HepG2 (cell line): ENCODE data around the gene TUBB4B. TPM values are rescaled to one million over a fixed set of nuclear protein-coding genes. Genes with fewer than 3 reads are reported as not detected.

ENCODE experiments used
- ATF4 ChIP-seq, 2 experiments: fragments of 450-650 bp in 1 of 2; sonication (generic) in 1 of 2; formaldehyde crosslinking; IDR thresholded peaks; 2 replicates each; pipeline versions ENCODE4 v1.5.0 to v1.8.0; 2020 to 2022; ENCODE audit warnings: mild to moderate bottlenecking in 1 of 2, missing genetic modification reagents in 1 of 2
- BCL6 ChIP-seq: IDR thresholded peaks from 2 replicates; pipeline ENCODE4 v1.6.1; 2016; ENCODE audit warnings: missing genetic modification reagents, missing compliant biosample characterization
- BRD4 ChIP-seq: sonication (generic); formaldehyde crosslinking; IDR thresholded peaks from 2 replicates; pipeline ENCODE4 v1.4.0; 2020; ENCODE audit warnings: missing genetic modification reagents
- FIP1L1 ChIP-seq: fragments of 200-400 bp; formaldehyde crosslinking; IDR thresholded peaks from 2 replicates; pipeline ENCODE4 v1.6.1; 2018; ENCODE audit warnings: low read depth, mild to moderate bottlenecking, low read length, moderate library complexity, borderline replicate concordance; ENCODE audit not compliant: insufficient read depth
- IKZF4 ChIP-seq: sonication (generic); formaldehyde crosslinking; IDR thresholded peaks from 2 replicates; pipeline ENCODE4 v1.5.1; 2020; ENCODE audit warnings: borderline replicate concordance, mild to moderate bottlenecking, low read depth, missing genetic modification reagents; ENCODE audit errors: not compliant biosample characterization
- JUNB ChIP-seq: sonication (generic); formaldehyde crosslinking; IDR thresholded peaks from 2 replicates; pipeline ENCODE4 v1.8.0; 2022; ENCODE audit warnings: missing genetic modification reagents, mild to moderate bottlenecking, borderline replicate concordance
- KAT7 ChIP-seq: IDR thresholded peaks from 2 replicates; pipeline ENCODE4 v1.6.1; 2018; ENCODE audit warnings: borderline replicate concordance, missing compliant biosample characterization
- NFIB ChIP-seq: sonication (generic); formaldehyde crosslinking; IDR thresholded peaks from 2 replicates; pipeline ENCODE4 v1.9.0; 2021; ENCODE audit warnings: missing genetic modification reagents, mild to moderate bottlenecking, borderline replicate concordance
- NR2F1 ChIP-seq, 2 experiments: fragments of 450-650 bp in 1 of 2; formaldehyde crosslinking in 1 of 2; IDR thresholded peaks; 2 replicates each; pipeline versions ENCODE4 v1.5.0 to v1.6.1; 2016 to 2020; ENCODE audit warnings: mild to moderate bottlenecking in 1 of 2, missing compliant biosample characterization in 1 of 2, missing genetic modification reagents in 1 of 2, moderate library complexity in 1 of 2
- RNF2 ChIP-seq: fragments of 450-650 bp; conservative IDR thresholded peaks from 2 replicates; pipeline ENCODE4 v1.6.1; 2016; ENCODE audit warnings: low read depth
- SNAPC5 ChIP-seq: sonication (generic); formaldehyde crosslinking; IDR thresholded peaks from 2 replicates; pipeline ENCODE4 v1.8.1; 2023; ENCODE audit warnings: mild to moderate bottlenecking, missing genetic modification reagents, borderline replicate concordance
- SPEN ChIP-seq: sonication (generic); formaldehyde crosslinking; IDR thresholded peaks from 2 replicates; pipeline ENCODE4 v1.5.1; 2020; ENCODE audit warnings: low read depth, mild to moderate bottlenecking, missing genetic modification reagents
- TBX3 ChIP-seq: fragments of 450-650 bp; IDR thresholded peaks from 2 replicates; pipeline ENCODE4 v1.6.1; 2017; ENCODE audit warnings: antibody characterized with exemption, mild to moderate bottlenecking, inconsistent platforms, borderline replicate concordance
- THRA ChIP-seq: sonication (generic); formaldehyde crosslinking; IDR thresholded peaks from 2 replicates; pipeline ENCODE4 v1.4.0; 2020; ENCODE audit warnings: missing genetic modification reagents, borderline replicate concordance
- ZNF10 ChIP-seq: sonication (generic); formaldehyde crosslinking; IDR thresholded peaks from 2 replicates; pipeline ENCODE4 v1.4.0; 2020; ENCODE audit warnings: mild to moderate bottlenecking, low read depth, missing genetic modification reagents, borderline replicate concordance
- ZNF33B ChIP-seq: sonication (generic); formaldehyde crosslinking; IDR thresholded peaks from 2 replicates; pipeline ENCODE4 v1.5.1; 2020; ENCODE audit warnings: mild to moderate bottlenecking, missing genetic modification reagents
- ZNF512 ChIP-seq: sonication (generic); formaldehyde crosslinking; IDR thresholded peaks from 2 replicates; pipeline ENCODE4 v1.4.0; 2020; ENCODE audit warnings: mild to moderate bottlenecking, missing genetic modification reagents
- ZNF710 ChIP-seq: sonication (generic); formaldehyde crosslinking; IDR thresholded peaks from 2 replicates; pipeline ENCODE4 v1.5.0; 2020; ENCODE audit warnings: mild to moderate bottlenecking, missing genetic modification reagents, borderline replicate concordance
- ZNF773 ChIP-seq: sonication (generic); formaldehyde crosslinking; IDR thresholded peaks from 2 replicates; pipeline ENCODE4 v1.4.0; 2020; ENCODE audit warnings: missing genetic modification reagents, borderline replicate concordance
- ZNF816 ChIP-seq: sonication (generic); formaldehyde crosslinking; IDR thresholded peaks from 2 replicates; pipeline ENCODE4 v1.8.0; 2022; ENCODE audit warnings: missing genetic modification reagents, mild to moderate bottlenecking, borderline replicate concordance
- ZNF878 ChIP-seq: sonication (generic); formaldehyde crosslinking; IDR thresholded peaks from 2 replicates; pipeline ENCODE4 v1.8.1; 2023; ENCODE audit warnings: mild to moderate bottlenecking, missing genetic modification reagents, moderate library complexity
- polyA plus RNA-seq, 8 experiments: library from polyadenylated mRNA; depleted of rRNA in 3 of 8; stranded (reverse) in 7 of 8; unstranded in 1 of 8; fragments of >200 nt; fragmentation: Illumina TruSeq in 4 of 8; extraction: Trizol in 4 of 8; gene quantifications; 2 replicates each; pipeline versions ENCODE4 v1.2.1 to v1.2.3, GENCODE V29; 2011 to 2016; ENCODE audit warnings: low read depth in 4 of 8, missing spikeins in 1 of 8, mixed read lengths in 1 of 8; ENCODE audit not compliant: insufficient read depth in 1 of 8
- total RNA-seq, 5 experiments: library from RNA; depleted of rRNA; stranded (reverse); fragments of >200 nt; fragmentation: Illumina TruSeq; extraction: Trizol; gene quantifications; 2 replicates each; pipeline ENCODE4 v1.2.3, GENCODE V29; 2016; ENCODE audit warnings: low read depth in 1 of 5
- TF ChIP-seq, protein P1 (sequence below): sonication (generic); formaldehyde crosslinking; IDR thresholded peaks from 2 replicates; pipeline ENCODE4 v1.4.0; 2020; ENCODE audit warnings: missing genetic modification reagents

Gene TUBB4B
- total and polyA plus RNA-seq, 2 of the 13 experiments (the other 11 are each of a cell fraction or from before 2014, with no cell fraction given), result 182 to 412 TPM

DNA sequence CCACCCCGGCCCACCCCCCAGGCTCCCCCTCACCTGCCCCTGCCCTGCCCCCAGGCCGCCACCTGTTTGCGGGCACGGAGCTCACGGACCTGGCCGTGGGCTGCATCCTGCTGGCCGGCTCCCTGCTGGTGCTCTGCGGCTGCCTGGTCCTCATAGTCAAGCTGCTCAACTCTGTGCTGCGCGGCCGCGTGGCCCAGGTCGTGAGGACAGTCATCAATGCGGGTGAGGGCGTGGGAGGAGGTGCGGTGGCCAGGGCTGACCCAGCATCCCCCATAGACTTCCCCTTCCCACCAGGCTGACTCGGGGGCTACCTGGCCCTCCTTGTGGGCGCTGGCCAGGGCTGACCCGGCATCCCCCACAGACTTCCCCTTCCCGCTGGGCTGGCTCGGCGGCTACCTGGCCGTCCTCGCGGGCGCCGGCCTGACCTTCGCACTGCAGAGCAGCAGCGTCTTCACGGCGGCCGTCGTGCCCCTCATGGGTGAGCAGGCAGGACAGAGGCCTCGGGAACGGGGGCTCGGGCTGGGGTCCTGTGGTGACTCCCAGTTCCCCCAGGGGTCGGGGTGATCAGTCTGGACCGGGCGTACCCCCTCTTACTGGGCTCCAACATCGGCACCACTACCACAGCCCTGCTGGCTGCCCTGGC, 6.9 kb upstream of the TUBB4B start (continued):
- TF ChIP-seq BRD4 (CRISPR knock-in tag) (0 out of 2 replicates have a peak, but pooled peaks have one; percentile 55), JUNB (CRISPR knock-in tag) (no peak), ZNF878 (CRISPR knock-in tag) (no peak), ATF4 (CRISPR knock-in tag; IDR thresholded peaks at IDR 0.05) (no peak), THRA (CRISPR knock-in tag) (no peak), KAT7 (CRISPR knock-in tag) (no peak), ZNF10 (CRISPR knock-in tag) (no peak), RNF2 (no peak), FIP1L1 (no peak), TBX3 (no peak), ZNF773 (CRISPR knock-in tag) (no peak), ZNF33B (CRISPR knock-in tag) (no peak), NFIB (no peak), ZNF816 (CRISPR knock-in tag) (no peak), SNAPC5 (CRISPR knock-in tag) (no peak), ZNF512 (no peak), BCL6 (no peak), SPEN (CRISPR knock-in tag) (no peak), NR2F1 (CRISPR knock-in tag; IDR thresholded peaks at IDR 0.05) (no peak), ZNF710 (CRISPR knock-in tag) (no peak), IKZF4 (CRISPR knock-in tag) (peak; percentile 58)
- TF ChIP-seq, protein P1, sequence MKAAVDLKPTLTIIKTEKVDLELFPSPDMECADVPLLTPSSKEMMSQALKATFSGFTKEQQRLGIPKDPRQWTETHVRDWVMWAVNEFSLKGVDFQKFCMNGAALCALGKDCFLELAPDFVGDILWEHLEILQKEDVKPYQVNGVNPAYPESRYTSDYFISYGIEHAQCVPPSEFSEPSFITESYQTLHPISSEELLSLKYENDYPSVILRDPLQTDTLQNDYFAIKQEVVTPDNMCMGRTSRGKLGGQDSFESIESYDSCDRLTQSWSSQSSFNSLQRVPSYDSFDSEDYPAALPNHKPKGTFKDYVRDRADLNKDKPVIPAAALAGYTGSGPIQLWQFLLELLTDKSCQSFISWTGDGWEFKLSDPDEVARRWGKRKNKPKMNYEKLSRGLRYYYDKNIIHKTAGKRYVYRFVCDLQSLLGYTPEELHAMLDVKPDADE, result no peak
